ENCODE measurements around the gene ZFP42.

Gene ZFP42

GRCh38 chr4:188002751-188003150 lies 7.2 kb downstream of the ZFP42 start:
- DNase-seq (ENCODE audit: low read depth) = no peak
- TF ChIP-seq, protein P1, sequence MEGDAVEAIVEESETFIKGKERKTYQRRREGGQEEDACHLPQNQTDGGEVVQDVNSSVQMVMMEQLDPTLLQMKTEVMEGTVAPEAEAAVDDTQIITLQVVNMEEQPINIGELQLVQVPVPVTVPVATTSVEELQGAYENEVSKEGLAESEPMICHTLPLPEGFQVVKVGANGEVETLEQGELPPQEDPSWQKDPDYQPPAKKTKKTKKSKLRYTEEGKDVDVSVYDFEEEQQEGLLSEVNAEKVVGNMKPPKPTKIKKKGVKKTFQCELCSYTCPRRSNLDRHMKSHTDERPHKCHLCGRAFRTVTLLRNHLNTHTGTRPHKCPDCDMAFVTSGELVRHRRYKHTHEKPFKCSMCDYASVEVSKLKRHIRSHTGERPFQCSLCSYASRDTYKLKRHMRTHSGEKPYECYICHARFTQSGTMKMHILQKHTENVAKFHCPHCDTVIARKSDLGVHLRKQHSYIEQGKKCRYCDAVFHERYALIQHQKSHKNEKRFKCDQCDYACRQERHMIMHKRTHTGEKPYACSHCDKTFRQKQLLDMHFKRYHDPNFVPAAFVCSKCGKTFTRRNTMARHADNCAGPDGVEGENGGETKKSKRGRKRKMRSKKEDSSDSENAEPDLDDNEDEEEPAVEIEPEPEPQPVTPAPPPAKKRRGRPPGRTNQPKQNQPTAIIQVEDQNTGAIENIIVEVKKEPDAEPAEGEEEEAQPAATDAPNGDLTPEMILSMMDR (IDR thresholded peaks at IDR 0.05; ENCODE audit: insufficient read depth, low read depth, low read length, missing control alignments) = no peak

GRCh38 chr4:188005561-188005960 lies 10.0 kb downstream of the ZFP42 start:
- TF ChIP-seq, protein P1 (IDR thresholded peaks at IDR 0.05; ENCODE audit: insufficient read depth, low read depth, low read length, missing control alignments) = no peak
- H3K4me3 ChIP-seq (ENCODE audit: low read depth, low read length) = no peak overlapping the region
- no peak for DNase-seq (ENCODE audit: low read depth)

More at GRCh38 chr4:188002751-188003150, 7.2 kb downstream of the ZFP42 start:
- no peak overlapping the region for H3K4me3 ChIP-seq (ENCODE audit: low read depth, low read length)

DNA sequence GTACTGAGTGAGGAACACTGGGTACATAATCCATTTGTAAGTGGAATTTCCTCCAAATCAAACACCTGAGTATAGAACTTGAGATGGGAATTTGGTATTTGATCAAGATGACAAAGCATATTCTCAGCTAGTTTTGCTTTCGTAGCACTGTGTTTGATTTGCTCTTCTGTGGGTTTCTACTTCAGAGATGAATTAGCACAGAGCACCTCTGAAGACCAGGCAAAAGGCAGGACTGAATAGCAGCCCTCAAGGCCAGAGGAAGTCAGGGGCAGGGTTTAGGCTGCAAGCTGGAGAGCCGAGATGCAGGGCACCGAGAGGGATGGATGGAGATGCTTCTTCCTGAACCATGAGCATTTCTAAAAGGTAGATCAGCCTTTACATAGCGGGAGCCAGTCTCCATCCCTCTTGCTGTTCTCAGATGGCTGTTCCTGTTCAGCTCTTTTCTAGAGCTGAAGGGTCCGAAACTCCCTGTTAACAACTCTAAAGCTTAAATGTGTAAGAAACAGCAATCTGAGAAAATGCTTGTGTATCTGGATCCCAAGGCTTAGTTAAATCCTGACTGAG lies 10.8 kb downstream of the ZFP42 start:
- no peak for DNase-seq (ENCODE audit: low read depth)
- TF ChIP-seq, protein P1 (IDR thresholded peaks at IDR 0.05; ENCODE audit: insufficient read depth, low read depth, low read length, missing control alignments) = no peak
- no peak overlapping the region for H3K4me3 ChIP-seq (ENCODE audit: low read depth, low read length)

DNA sequence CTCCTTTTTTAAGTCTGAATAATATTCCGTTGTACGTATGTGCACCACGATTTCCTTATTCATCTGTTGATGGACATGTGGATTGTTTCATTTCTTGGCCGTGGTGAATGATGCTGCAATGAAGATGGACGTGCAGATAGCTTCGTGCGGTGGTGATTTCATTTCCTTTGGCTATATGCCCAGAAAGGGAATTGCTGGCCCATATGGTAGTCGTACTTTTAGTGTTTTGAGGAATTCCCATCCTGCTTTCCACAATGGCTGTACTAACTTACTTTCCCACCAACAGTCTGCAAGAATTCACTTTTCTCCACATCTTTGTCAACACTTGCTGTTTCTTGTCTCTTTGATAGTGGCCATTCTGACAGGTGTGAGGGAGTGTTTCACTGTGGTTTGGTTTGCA lies 12.8 kb downstream of the ZFP42 start:
- H3K4me3 ChIP-seq (ENCODE audit: low read depth, low read length) = no peak overlapping the region
- TF ChIP-seq, protein P1 (IDR thresholded peaks at IDR 0.05; ENCODE audit: insufficient read depth, low read depth, low read length, missing control alignments) = no peak
- DNase-seq (ENCODE audit: low read depth) = no peak

DNA sequence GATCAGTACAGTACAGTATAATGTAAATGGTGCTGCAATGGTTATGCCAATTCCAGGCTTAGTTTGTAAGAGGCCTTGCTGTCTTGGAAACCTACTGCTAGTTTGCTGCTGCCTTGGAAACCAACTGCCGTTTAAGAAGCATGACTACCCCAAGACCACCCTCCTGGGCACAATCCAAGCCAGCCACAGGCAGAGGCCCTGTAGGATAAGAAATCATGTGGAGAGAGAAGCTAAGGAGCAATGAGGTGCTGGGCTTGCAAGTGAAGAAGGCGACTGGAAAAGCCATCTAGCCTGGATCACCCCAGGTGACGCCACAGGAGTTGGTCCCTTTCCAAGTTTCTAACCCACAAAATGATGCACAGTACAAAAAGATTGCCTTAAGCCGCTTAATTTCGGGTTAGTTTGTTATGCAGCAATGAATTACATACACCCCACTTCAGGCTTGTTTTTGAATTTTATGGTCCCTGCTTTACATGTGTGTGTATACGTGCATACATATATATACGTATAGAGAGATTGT lies 16.9 kb downstream of the ZFP42 start:
- TF ChIP-seq, protein P1 (IDR thresholded peaks at IDR 0.05; ENCODE audit: insufficient read depth, low read depth, low read length, missing control alignments) = no peak
- H3K4me3 ChIP-seq (ENCODE audit: low read depth, low read length) = no peak overlapping the region
- DNase-seq (ENCODE audit: low read depth) = no peak

- no peak overlapping the region for H3K4me3 ChIP-seq (ENCODE audit: low read depth, low read length)
- no peak for DNase-seq (ENCODE audit: low read depth)
- TF ChIP-seq, protein P1 (IDR thresholded peaks at IDR 0.05; ENCODE audit: insufficient read depth, low read depth, low read length, missing control alignments) = no peak
Measured at GRCh38 chr4:188015025-188015940, 19.7 kb downstream of the ZFP42 start.

Data from GM12865 (cell line).